PC-3 (cell line): ENCODE data around the gene CRYGC. TPM values are rescaled to one million over a fixed set of nuclear protein-coding genes. Genes with fewer than 3 reads are reported as not detected.
A peak's percentile ranks its signal among the peaks of the same experiment; 100 is the strongest.

ENCODE experiments used
- ATAC-seq: fragments of 200-7000 bp; cut with Tn5 transposase; 2 replicates; pipeline ENCODE4 v1.9.1; 2020; ENCODE audit warnings: mild to moderate bottlenecking, moderate library complexity
- BruUV-seq: library from RNA; stranded (reverse); fragments of 400-500 nt; replicated peaks from 2 replicates; lab custom pipeline; 2021; lab: Mats Ljungman, UMichigan
- CTCF ChIA-PET: fragments of 300-600 bp; sonication (Branson Sonifier 250); formaldehyde crosslinking; loops from one replicate; lab custom pipeline; 2022; ENCODE audit warnings: antibody characterized with exemption; lab: Charles Lee
- POLR2A ChIA-PET: fragments of 300-600 bp; sonication (Branson Sonifier 250); formaldehyde crosslinking; loops from one replicate; lab custom pipeline; 2022; ENCODE audit warnings: antibody characterized with exemption; ENCODE audit not compliant: unreplicated experiment; lab: Charles Lee
- DNase-seq: peaks from one replicate; pipeline ENCODE4 v3.0.0-alpha.2; 2015
- H2AFZ ChIP-seq: fragments of 300-600 bp; sonication (generic); 2 replicates; pipeline ENCODE4 v1.6.0; 2016; ENCODE audit warnings: antibody characterized with exemption, low read length
- H3F3A ChIP-seq: fragments of 300-600 bp; sonication (generic); one replicate; pipeline ENCODE4 v1.6.0; 2017; ENCODE audit warnings: antibody characterized with exemption, low read length, control low read depth, mild to moderate bottlenecking; ENCODE audit not compliant: unreplicated experiment
- H3K27ac ChIP-seq: fragments of 300-600 bp; sonication (generic); 2 replicates; pipeline ENCODE4 v1.5.1; 2016; ENCODE audit warnings: mild to moderate bottlenecking, low read length
- H3K27me3 ChIP-seq: fragments of 300-600 bp; sonication (generic); 2 replicates; pipeline ENCODE4 v1.6.1; 2016; ENCODE audit warnings: low read length, mixed read lengths
- H3K36me3 ChIP-seq: fragments of 300-600 bp; sonication (generic); 2 replicates; pipeline ENCODE4 v1.6.1; 2016; ENCODE audit warnings: low read depth, mixed run types, low read length, mixed read lengths
- H3K4me1 ChIP-seq: fragments of 300-600 bp; sonication (generic); 2 replicates; pipeline ENCODE4 v1.5.1; 2016; ENCODE audit warnings: low read length; ENCODE audit not compliant: insufficient read depth
- H3K4me2 ChIP-seq: fragments of 300-600 bp; sonication (generic); 2 replicates; pipeline ENCODE4 v1.6.0; 2016; ENCODE audit warnings: low read length
- H3K4me3 ChIP-seq: fragments of 300-600 bp; sonication (generic); 2 replicates; pipeline ENCODE4 v1.5.1; 2016; ENCODE audit warnings: mild to moderate bottlenecking, low read length, mixed read lengths
- H3K79me2 ChIP-seq: fragments of 300-600 bp; sonication (generic); 2 replicates; pipeline ENCODE4 v1.6.1; 2017; ENCODE audit warnings: low read length, mixed read lengths
- H3K9ac ChIP-seq: fragments of 300-600 bp; sonication (generic); 2 replicates; pipeline ENCODE4 v1.6.0; 2016; ENCODE audit warnings: mild to moderate bottlenecking, low read length
- H3K9me2 ChIP-seq: fragments of 300-600 bp; sonication (generic); replicated peaks from 2 replicates; pipeline ENCODE4 v1.6.1; 2016; ENCODE audit warnings: mixed run types, low read length, mixed read lengths
- H3K9me3 ChIP-seq: fragments of 300-600 bp; sonication (generic); 2 replicates; pipeline ENCODE4 v1.6.1; 2016; ENCODE audit warnings: low read length, mixed read lengths
- H4K20me1 ChIP-seq: fragments of 300-600 bp; sonication (generic); 2 replicates; pipeline ENCODE4 v1.6.1; 2016; ENCODE audit warnings: low read length, mixed read lengths
- EZH2 ChIP-seq: fragments of 300-600 bp; sonication (generic); IDR thresholded peaks from one replicate; pipeline ENCODE4 v1.6.1; 2017; ENCODE audit warnings: antibody characterized with exemption, mild to moderate bottlenecking, low read length; ENCODE audit not compliant: unreplicated experiment
- EZH2phosphoT487 ChIP-seq: fragments of 300-600 bp; sonication (generic); IDR thresholded peaks from 2 replicates; pipeline ENCODE4 v1.6.1; 2018; ENCODE audit warnings: mild to moderate bottlenecking, antibody characterized with exemption, low read length, borderline replicate concordance
- intact Hi-C: fragments of 100-400 bp; cut with micrococcal nuclease; formaldehyde crosslinking; loops from 2 replicates; pipeline ENCODE4 v1.9.0; 2023
- total RNA-seq: library from RNA; depleted of rRNA; stranded (reverse); fragments of >200 nt; gene quantifications from 2 replicates; pipeline ENCODE4 v1.2.3, GENCODE V29; 2014
- TF ChIP-seq, protein P1 (sequence below): fragments of 300-600 bp; sonication (generic); conservative IDR thresholded peaks from 2 replicates; pipeline ENCODE4 v1.5.1; 2017; ENCODE audit warnings: antibody characterized with exemption, low read depth, mild to moderate bottlenecking, low read length

The CRYGC gene
- total RNA-seq, 1 experiment from 2014 or later = not detected

DNA sequence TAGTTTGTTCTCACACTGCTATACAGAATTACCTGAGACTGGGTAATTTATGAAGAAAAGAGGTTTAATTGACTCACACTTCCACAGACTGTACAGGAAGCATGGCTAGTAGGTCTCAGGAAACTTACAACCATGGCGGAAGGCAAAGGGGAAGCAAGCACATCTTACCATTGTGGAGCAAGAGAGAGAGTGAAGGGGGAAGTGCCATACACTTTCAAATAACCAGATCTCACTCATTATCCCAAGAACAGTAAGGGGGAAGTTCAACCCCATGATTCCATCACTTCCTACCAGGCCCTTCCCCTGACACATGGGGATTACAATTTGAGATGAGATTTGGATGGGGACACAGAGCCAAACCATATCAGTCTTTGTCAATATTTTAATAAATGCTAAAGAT lies 21.3 kb upstream of the CRYGC start:
- POLR2A ChIA-PET = no interaction called here
- Histone ChIP-seq H3K4me2 (no peak overlapping the region), H2AFZ (no peak overlapping the region), H3K9ac (no peak overlapping the region), H3F3A (no peaks in the 10 kb centered on the region), H3K79me2 (no peaks in the 10 kb centered on the region), H3K4me3 (no peak overlapping the region), H3K9me2 (no peaks in the 10 kb centered on the region), H3K9me3 (no peaks in the 10 kb centered on the region), H3K36me3 (no peaks in the 10 kb centered on the region), H3K27me3 (no peaks in the 10 kb centered on the region), H4K20me1 (no peaks in the 10 kb centered on the region), H3K27ac (no peak overlapping the region), H3K4me1 (no peaks in the 10 kb centered on the region)
- CTCF ChIA-PET = no interaction called here
- ATAC-seq = no peak
- intact Hi-C loops = no loop called here
- DNase-seq = no peak
- TF ChIP-seq EZH2phosphoT487 (no peak), EZH2 (no peak)
- TF ChIP-seq, protein P1, sequence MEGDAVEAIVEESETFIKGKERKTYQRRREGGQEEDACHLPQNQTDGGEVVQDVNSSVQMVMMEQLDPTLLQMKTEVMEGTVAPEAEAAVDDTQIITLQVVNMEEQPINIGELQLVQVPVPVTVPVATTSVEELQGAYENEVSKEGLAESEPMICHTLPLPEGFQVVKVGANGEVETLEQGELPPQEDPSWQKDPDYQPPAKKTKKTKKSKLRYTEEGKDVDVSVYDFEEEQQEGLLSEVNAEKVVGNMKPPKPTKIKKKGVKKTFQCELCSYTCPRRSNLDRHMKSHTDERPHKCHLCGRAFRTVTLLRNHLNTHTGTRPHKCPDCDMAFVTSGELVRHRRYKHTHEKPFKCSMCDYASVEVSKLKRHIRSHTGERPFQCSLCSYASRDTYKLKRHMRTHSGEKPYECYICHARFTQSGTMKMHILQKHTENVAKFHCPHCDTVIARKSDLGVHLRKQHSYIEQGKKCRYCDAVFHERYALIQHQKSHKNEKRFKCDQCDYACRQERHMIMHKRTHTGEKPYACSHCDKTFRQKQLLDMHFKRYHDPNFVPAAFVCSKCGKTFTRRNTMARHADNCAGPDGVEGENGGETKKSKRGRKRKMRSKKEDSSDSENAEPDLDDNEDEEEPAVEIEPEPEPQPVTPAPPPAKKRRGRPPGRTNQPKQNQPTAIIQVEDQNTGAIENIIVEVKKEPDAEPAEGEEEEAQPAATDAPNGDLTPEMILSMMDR = no peak
- BruUV-seq = no TSS peak

DNA sequence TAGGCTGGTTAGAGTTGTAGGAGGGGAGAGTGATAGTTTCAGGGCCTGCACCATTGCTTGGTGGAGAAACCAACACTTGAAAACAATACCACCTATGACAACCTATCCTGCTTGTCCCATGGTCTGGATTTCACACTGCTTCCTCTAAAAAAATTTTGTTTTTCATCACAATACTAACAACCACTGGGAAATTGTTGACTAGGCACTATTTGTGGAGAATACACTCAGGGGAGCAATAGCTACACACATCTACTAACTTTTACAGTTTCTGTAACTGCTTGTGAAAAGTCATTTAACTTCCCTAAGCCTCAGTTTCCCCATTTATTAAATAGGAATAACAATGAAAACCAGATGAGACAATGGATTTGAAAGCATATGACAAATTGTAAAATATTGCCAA lies 20.5 kb upstream of the CRYGC start:
- intact Hi-C loops = no loop called here
- ChIA-PET CTCF (no interaction called here), POLR2A (no interaction called here)
- ATAC-seq (no peak), DNase-seq (no peak)
- no peak overlapping the region for H3K4me2 ChIP-seq
- H3F3A ChIP-seq = no peaks in the 10 kb centered on the region
- no peaks in the 10 kb centered on the region for H3K4me1 ChIP-seq
- no TSS peak for BruUV-seq
- TF ChIP-seq EZH2phosphoT487 (no peak), EZH2 (no peak)
- TF ChIP-seq, protein P1 = no peak
- no peak overlapping the region for H3K9ac ChIP-seq
- H3K27ac ChIP-seq = no peak overlapping the region
- no peak overlapping the region for H3K4me3 ChIP-seq
- H2AFZ ChIP-seq = no peak overlapping the region
- H3K9me3 ChIP-seq = no peaks in the 10 kb centered on the region
- H3K27me3 ChIP-seq = no peaks in the 10 kb centered on the region
- H3K36me3 ChIP-seq = no peaks in the 10 kb centered on the region
- no peaks in the 10 kb centered on the region for H4K20me1 ChIP-seq
- H3K79me2 ChIP-seq = no peaks in the 10 kb centered on the region
- no peaks in the 10 kb centered on the region for H3K9me2 ChIP-seq

DNA sequence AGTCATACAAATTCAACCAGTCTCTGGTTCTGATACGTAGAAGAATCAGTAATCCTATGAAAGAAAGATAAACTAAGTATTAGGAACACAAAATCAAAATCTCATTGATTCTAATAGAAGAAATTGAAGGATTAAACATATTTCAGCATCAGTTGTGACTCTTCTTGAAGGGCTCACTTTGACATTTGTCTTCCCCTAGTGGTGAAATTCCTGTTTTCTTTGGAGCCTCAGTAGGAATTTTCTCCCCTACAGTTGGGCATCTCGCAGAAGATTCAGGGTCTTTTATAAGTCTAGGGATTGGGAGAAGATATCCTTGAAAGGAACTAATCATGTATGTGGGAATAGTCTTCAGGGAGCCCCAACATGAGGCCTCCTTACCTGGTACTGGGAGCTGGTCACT lies 19.2 kb upstream of the CRYGC start:
- TF ChIP-seq, protein P1 = peak; percentile 63
- TF ChIP-seq EZH2phosphoT487 = no peak
- TF ChIP-seq EZH2 = no peak
- ChIA-PET CTCF (interaction anchor here (0.8 kb wide), 1 partner anchor 105 kb away, joined by 3 read pairs; no protein-coding TSS in a partner anchor), POLR2A (no interaction called here)
- no TSS peak for BruUV-seq
- H3K36me3 ChIP-seq = no peaks in the 10 kb centered on the region
- H4K20me1 ChIP-seq = no peaks in the 10 kb centered on the region
- ATAC-seq (no peak), DNase-seq (peak; percentile 28)
- no peaks in the 10 kb centered on the region for H3F3A ChIP-seq
- intact Hi-C loops = loop anchor here (2.0 kb wide), 1 partner anchor 46 kb away; no protein-coding TSS in a partner anchor
- no peaks in the 10 kb centered on the region for H3K9me2 ChIP-seq
- no peaks in the 10 kb centered on the region for H3K27me3 ChIP-seq
- no peak overlapping the region for H2AFZ ChIP-seq
- H3K79me2 ChIP-seq = no peaks in the 10 kb centered on the region
- no peak overlapping the region for H3K9ac ChIP-seq
- H3K4me1 ChIP-seq = no peaks in the 10 kb centered on the region
- H3K9me3 ChIP-seq = no peaks in the 10 kb centered on the region
- no peak overlapping the region for H3K27ac ChIP-seq
- H3K4me2 ChIP-seq = no peak overlapping the region
- no peak overlapping the region for H3K4me3 ChIP-seq
